HepG2 (cell line): ENCODE data around the gene PDZD7. TPM values are rescaled to one million over a fixed set of nuclear protein-coding genes. Genes with fewer than 3 reads are reported as not detected.

Source experiments
- AGO2 ChIP-seq: fragments of 200-400 bp; formaldehyde crosslinking; optimal IDR thresholded peaks from 2 replicates; pipeline ENCODE3; 2017; ENCODE audit warnings: mild to moderate bottlenecking, low read depth, low read length, moderate library complexity
- ESRRA ChIP-seq: sonication (generic); formaldehyde crosslinking; IDR thresholded peaks from 2 replicates; pipeline ENCODE4 v1.5.1; 2020; ENCODE audit warnings: mild to moderate bottlenecking, low read depth, missing genetic modification reagents
- PITX1 ChIP-seq: sonication (generic); formaldehyde crosslinking; IDR thresholded peaks from 2 replicates; pipeline ENCODE4 v1.5.1; 2020; ENCODE audit warnings: mild to moderate bottlenecking, missing genetic modification reagents
- SIN3A ChIP-seq: IDR thresholded peaks from 2 replicates; pipeline ENCODE4 v1.6.1; 2011; ENCODE audit warnings: low read depth, mild to moderate bottlenecking, control low read depth, low read length, borderline replicate concordance
- SMAD1 ChIP-seq: sonication (generic); formaldehyde crosslinking; IDR thresholded peaks from 2 replicates; pipeline ENCODE4 v1.4.0; 2020; ENCODE audit warnings: missing genetic modification reagents, low read depth, mild to moderate bottlenecking, borderline replicate concordance
- SNAI1 ChIP-seq: sonication (generic); formaldehyde crosslinking; IDR thresholded peaks from 2 replicates; pipeline ENCODE4 v1.5.0; 2020; ENCODE audit warnings: mild to moderate bottlenecking, missing genetic modification reagents, borderline replicate concordance
- STAT5B ChIP-seq: sonication (generic); formaldehyde crosslinking; IDR thresholded peaks from 2 replicates; pipeline ENCODE4 v1.4.0; 2020; ENCODE audit warnings: missing genetic modification reagents
- ZBTB42 ChIP-seq: sonication (generic); formaldehyde crosslinking; IDR thresholded peaks from 2 replicates; pipeline ENCODE4 v1.5.0; 2020; ENCODE audit warnings: mild to moderate bottlenecking, missing genetic modification reagents
- ZNF333 ChIP-seq: sonication (generic); formaldehyde crosslinking; IDR thresholded peaks from 2 replicates; pipeline ENCODE4 v1.4.0; 2020; ENCODE audit warnings: mild to moderate bottlenecking, missing genetic modification reagents, borderline replicate concordance
- ZNF337 ChIP-seq: sonication (generic); formaldehyde crosslinking; IDR thresholded peaks from 2 replicates; pipeline ENCODE4 v1.5.1; 2020; ENCODE audit warnings: missing genetic modification reagents, low read depth, mild to moderate bottlenecking, borderline replicate concordance
- ZNF430 ChIP-seq: sonication (generic); formaldehyde crosslinking; IDR thresholded peaks from 2 replicates; pipeline ENCODE4 v1.9.0; 2021; ENCODE audit warnings: mild to moderate bottlenecking, missing genetic modification reagents
- ZNF484 ChIP-seq: sonication (generic); formaldehyde crosslinking; IDR thresholded peaks from 2 replicates; pipeline ENCODE4 v1.5.1; 2020; ENCODE audit warnings: mild to moderate bottlenecking, low read depth, missing genetic modification reagents, borderline replicate concordance
- ZNF569 ChIP-seq: sonication (generic); formaldehyde crosslinking; IDR thresholded peaks from 2 replicates; pipeline ENCODE4 v1.5.0; 2020; ENCODE audit warnings: mild to moderate bottlenecking, missing genetic modification reagents, moderate library complexity, borderline replicate concordance
- ZNF652 ChIP-seq: IDR thresholded peaks from 2 replicates; pipeline ENCODE4 v1.6.1; 2016; ENCODE audit warnings: low read depth, borderline replicate concordance
- ZNF761 ChIP-seq: sonication (generic); formaldehyde crosslinking; conservative IDR thresholded peaks from 2 replicates; pipeline ENCODE4 v1.4.0; 2020; ENCODE audit warnings: mild to moderate bottlenecking, missing genetic modification reagents
- ZNF792 ChIP-seq: IDR thresholded peaks from 2 replicates; pipeline ENCODE4 v1.6.1; 2016
- ZSCAN31 ChIP-seq: sonication (generic); formaldehyde crosslinking; IDR thresholded peaks from 2 replicates; pipeline ENCODE4 v1.5.0; 2020; ENCODE audit warnings: low read depth, mild to moderate bottlenecking, missing genetic modification reagents
- polyA plus RNA-seq, 8 experiments: library from polyadenylated mRNA; depleted of rRNA in 3 of 8; stranded (reverse) in 7 of 8; unstranded in 1 of 8; fragments of >200 nt; fragmentation: Illumina TruSeq in 4 of 8; extraction: Trizol in 4 of 8; gene quantifications; 2 replicates each; pipeline versions ENCODE4 v1.2.1 to v1.2.3, GENCODE V29; 2011 to 2016; ENCODE audit warnings: low read depth in 4 of 8, missing spikeins in 1 of 8, mixed read lengths in 1 of 8; ENCODE audit not compliant: insufficient read depth in 1 of 8
- total RNA-seq, 5 experiments: library from RNA; depleted of rRNA; stranded (reverse); fragments of >200 nt; fragmentation: Illumina TruSeq; extraction: Trizol; gene quantifications; 2 replicates each; pipeline ENCODE4 v1.2.3, GENCODE V29; 2016; ENCODE audit warnings: low read depth in 1 of 5
- TF ChIP-seq, protein P1 (sequence below): sonication (generic); formaldehyde crosslinking; IDR thresholded peaks from 2 replicates; pipeline ENCODE4 v1.4.0; 2020; ENCODE audit warnings: missing genetic modification reagents
- TF ChIP-seq, protein P2 (sequence below): sonication (generic); formaldehyde crosslinking; IDR thresholded peaks from 2 replicates; pipeline ENCODE4 v1.5.0; 2020; ENCODE audit warnings: missing genetic modification reagents
- TF ChIP-seq, protein P3 (sequence below): sonication (generic); formaldehyde crosslinking; IDR thresholded peaks from 2 replicates; pipeline ENCODE4 v1.5.1; 2020; ENCODE audit warnings: missing genetic modification reagents, mild to moderate bottlenecking, borderline replicate concordance
- TF ChIP-seq, protein P4 (sequence below): sonication (generic); formaldehyde crosslinking; IDR thresholded peaks from 2 replicates; pipeline ENCODE4 v1.4.0; 2020; ENCODE audit warnings: mild to moderate bottlenecking, missing genetic modification reagents, borderline replicate concordance

The PDZD7 gene
- total and polyA plus RNA-seq, 2 of the 13 experiments (the other 11 are each of a cell fraction or from before 2014, with no cell fraction given): 0.58 to 0.73 TPM

DNA sequence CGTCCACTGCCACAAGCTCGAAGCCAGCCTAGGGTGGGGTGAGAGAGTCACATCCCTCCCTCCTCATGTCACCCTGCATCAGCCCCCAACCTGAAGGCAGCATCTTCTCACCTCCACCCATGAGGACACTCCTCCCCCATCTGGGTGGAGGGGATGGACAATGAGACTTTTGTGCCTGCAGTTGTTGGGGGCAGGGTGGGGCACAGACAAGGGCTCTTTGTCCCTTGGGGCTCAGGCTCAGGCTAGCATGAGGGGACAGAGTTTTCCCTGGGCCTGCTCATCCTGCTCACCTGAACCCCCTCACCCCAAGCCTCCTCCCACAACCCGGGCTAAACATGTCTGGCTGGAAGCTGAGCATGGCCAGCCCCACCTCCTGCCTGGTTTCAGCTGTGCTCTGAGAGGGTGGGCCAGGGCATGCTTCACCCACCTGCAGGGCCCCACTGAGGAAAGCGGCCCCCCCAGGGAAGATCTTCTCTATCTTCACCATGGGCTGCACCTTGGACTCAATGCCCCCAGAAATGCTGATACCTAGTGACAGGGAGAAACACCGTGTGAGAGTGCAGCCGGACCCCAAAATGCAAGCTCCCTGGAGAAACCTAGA, 22.0 kb downstream of the PDZD7 start (continued):
- TF ChIP-seq, protein P1, sequence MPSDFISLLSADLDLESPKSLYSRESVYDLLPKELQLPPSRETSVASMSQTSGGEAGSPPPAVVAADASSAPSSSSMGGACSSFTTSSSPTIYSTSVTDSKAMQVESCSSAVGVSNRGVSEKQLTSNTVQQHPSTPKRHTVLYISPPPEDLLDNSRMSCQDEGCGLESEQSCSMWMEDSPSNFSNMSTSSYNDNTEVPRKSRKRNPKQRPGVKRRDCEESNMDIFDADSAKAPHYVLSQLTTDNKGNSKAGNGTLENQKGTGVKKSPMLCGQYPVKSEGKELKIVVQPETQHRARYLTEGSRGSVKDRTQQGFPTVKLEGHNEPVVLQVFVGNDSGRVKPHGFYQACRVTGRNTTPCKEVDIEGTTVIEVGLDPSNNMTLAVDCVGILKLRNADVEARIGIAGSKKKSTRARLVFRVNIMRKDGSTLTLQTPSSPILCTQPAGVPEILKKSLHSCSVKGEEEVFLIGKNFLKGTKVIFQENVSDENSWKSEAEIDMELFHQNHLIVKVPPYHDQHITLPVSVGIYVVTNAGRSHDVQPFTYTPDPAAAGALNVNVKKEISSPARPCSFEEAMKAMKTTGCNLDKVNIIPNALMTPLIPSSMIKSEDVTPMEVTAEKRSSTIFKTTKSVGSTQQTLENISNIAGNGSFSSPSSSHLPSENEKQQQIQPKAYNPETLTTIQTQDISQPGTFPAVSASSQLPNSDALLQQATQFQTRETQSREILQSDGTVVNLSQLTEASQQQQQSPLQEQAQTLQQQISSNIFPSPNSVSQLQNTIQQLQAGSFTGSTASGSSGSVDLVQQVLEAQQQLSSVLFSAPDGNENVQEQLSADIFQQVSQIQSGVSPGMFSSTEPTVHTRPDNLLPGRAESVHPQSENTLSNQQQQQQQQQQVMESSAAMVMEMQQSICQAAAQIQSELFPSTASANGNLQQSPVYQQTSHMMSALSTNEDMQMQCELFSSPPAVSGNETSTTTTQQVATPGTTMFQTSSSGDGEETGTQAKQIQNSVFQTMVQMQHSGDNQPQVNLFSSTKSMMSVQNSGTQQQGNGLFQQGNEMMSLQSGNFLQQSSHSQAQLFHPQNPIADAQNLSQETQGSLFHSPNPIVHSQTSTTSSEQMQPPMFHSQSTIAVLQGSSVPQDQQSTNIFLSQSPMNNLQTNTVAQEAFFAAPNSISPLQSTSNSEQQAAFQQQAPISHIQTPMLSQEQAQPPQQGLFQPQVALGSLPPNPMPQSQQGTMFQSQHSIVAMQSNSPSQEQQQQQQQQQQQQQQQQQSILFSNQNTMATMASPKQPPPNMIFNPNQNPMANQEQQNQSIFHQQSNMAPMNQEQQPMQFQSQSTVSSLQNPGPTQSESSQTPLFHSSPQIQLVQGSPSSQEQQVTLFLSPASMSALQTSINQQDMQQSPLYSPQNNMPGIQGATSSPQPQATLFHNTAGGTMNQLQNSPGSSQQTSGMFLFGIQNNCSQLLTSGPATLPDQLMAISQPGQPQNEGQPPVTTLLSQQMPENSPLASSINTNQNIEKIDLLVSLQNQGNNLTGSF (CRISPR knock-in tag): no peak
- TF ChIP-seq ZNF484 (no peak), PITX1 (CRISPR knock-in tag) (no peak; the same call in 1 of the 2 replicates), ZNF761 (CRISPR knock-in tag) (no peak), ZSCAN31 (no peak), SMAD1 (CRISPR knock-in tag) (no peak), SNAI1 (CRISPR knock-in tag) (no peak), STAT5B (CRISPR knock-in tag) (no peak), ZNF333 (CRISPR knock-in tag) (no peak), SIN3A (no peak), ZNF569 (no peak), ESRRA (CRISPR knock-in tag) (no peak), AGO2 (peak; percentile 5), ZNF430 (CRISPR knock-in tag) (no peak), ZBTB42 (CRISPR knock-in tag) (no peak), ZNF792 (no peak), ZNF337 (CRISPR knock-in tag) (no peak), ZNF652 (no peak)
- TF ChIP-seq, protein P2, sequence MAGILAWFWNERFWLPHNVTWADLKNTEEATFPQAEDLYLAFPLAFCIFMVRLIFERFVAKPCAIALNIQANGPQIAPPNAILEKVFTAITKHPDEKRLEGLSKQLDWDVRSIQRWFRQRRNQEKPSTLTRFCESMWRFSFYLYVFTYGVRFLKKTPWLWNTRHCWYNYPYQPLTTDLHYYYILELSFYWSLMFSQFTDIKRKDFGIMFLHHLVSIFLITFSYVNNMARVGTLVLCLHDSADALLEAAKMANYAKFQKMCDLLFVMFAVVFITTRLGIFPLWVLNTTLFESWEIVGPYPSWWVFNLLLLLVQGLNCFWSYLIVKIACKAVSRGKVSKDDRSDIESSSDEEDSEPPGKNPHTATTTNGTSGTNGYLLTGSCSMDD: no peak
- TF ChIP-seq, protein P3, sequence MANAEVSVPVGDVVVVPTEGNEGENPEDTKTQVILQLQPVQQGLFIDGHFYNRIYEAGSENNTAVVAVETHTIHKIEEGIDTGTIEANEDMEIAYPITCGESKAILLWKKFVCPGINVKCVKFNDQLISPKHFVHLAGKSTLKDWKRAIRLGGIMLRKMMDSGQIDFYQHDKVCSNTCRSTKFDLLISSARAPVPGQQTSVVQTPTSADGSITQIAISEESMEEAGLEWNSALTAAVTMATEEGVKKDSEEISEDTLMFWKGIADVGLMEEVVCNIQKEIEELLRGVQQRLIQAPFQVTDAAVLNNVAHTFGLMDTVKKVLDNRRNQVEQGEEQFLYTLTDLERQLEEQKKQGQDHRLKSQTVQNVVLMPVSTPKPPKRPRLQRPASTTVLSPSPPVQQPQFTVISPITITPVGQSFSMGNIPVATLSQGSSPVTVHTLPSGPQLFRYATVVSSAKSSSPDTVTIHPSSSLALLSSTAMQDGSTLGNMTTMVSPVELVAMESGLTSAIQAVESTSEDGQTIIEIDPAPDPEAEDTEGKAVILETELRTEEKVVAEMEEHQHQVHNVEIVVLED (CRISPR knock-in tag): no peak
- TF ChIP-seq, protein P4, sequence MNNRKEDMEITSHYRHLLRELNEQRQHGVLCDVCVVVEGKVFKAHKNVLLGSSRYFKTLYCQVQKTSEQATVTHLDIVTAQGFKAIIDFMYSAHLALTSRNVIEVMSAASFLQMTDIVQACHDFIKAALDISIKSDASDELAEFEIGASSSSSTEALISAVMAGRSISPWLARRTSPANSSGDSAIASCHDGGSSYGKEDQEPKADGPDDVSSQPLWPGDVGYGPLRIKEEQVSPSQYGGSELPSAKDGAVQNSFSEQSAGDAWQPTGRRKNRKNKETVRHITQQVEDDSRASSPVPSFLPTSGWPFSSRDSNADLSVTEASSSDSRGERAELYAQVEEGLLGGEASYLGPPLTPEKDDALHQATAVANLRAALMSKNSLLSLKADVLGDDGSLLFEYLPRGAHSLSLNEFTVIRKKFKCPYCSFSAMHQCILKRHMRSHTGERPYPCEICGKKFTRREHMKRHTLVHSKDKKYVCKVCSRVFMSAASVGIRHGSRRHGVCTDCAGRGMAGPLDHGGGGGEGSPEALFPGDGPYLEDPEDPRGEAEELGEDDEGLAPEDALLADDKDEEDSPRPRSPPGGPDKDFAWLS (CRISPR knock-in tag): no peak
